GM19468 (cell line): ENCODE data around the gene HOXD10.

Experiments used
- ATAC-seq: cut with Tn5 transposase; IDR thresholded peaks from one replicate; pipeline ENCODE4 v1.9.1; 2021; ENCODE audit warnings: mild to moderate bottlenecking, moderate library complexity, moderate number of reproducible peaks; ENCODE audit not compliant: unreplicated experiment; ENCODE audit errors: extremely low read depth

The HOXD10 gene

DNA sequence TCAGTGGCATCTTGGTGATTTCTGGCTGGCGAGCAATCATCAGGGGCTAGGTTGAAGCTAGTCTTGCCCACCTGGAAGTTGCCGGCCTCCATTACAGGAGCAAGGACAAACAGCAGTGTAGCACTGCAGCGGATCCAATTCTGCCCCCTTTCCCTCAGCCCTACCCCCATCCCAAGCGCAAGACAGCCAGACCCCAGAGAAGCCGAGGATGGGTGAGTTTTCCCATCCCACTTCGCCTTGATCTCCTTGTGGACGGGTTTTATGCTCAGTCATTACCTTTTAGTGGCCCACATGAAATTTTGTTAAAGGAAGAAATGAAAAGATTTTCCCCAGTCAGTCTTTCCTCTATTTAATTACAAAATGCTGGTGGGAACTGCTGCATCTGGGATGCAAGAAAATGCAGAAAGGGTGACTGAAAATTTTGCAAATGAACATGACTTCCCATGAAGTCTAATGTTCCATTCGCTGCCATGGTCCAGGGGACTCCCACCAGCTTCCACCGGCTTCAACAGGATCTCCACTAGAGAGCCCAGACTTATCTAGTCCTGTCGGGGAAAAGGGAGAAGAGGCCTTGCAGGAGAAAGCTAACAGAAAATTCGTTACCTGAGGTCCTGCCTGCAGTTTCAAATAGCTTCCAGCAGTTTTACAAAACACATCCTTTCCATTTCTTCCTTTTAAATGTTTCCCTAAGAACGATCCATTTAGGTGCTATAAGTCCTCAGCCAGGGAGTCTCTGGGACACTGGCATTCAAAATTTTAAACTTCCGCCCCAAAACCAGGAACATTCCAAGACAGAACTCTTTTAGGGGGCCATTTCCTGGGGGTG is 4.0 kb downstream of the HOXD10 start:
- ATAC-seq: no peak

GRCh38 chr2:176121190-176122051 is 4.8 kb downstream of the HOXD10 start:
- ATAC-seq: no peak

DNA sequence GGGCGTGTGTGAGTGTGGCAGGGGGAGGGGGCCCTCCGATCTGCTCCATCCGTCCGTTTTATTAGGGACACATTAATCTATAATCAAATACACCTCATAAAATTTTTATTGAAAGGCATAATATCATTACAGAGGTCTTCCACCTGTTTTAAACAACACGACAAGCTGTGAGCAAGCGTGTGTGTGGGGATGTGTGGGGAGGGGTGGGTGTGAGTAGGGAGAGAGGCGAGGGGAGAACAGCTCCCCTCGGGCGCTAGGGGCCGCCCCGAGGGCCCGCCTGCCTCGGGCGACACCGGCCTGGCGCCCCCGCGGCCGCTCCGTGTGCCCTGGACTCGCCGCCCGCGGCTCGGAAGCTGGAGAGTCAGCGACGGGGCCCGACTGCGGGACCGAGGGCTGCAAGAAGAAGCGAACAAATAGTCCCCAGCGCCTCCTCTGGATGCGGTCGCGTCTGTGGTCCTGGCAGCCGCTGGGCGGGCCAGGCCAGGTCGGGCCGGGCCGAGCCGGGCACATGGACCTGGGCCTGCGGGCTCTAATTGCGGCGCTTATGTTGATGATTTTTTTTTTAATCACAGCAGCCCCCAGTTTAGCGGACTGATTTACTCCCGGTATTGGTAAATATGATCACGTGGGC is 5.6 kb downstream of the HOXD10 start:
- no peak for ATAC-seq

DNA sequence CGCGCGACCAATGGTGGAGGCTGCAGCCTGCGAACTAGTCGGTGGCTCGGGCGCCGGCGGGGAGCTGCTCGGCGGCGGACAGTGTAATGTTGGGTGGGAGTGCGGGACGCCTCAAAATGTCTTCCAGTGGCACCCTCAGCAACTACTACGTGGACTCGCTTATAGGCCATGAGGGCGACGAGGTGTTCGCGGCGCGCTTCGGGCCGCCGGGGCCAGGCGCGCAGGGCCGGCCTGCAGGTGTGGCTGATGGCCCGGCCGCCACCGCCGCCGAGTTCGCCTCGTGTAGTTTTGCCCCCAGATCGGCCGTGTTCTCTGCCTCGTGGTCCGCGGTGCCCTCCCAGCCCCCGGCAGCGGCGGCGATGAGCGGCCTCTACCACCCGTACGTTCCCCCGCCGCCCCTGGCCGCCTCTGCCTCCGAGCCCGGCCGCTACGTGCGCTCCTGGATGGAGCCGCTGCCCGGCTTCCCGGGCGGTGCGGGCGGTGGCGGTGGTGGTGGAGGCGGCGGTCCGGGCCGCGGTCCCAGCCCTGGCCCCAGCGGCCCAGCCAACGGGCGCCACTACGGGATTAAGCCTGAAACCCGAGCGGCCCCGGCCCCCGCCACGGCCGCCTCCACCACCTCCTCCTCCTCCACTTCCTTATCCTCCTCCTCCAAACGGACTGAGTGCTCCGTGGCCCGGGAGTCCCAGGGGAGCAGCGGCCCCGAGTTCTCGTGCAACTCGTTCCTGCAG is 6.3 kb downstream of the HOXD10 start, which contains the start of gene HOXD9:
HOXD9 (plus strand) TSS at position 37 of the 728 bp plus-strand sequence; CDS start at position 87, 50 bp downstream.
- ATAC-seq: no peak

DNA sequence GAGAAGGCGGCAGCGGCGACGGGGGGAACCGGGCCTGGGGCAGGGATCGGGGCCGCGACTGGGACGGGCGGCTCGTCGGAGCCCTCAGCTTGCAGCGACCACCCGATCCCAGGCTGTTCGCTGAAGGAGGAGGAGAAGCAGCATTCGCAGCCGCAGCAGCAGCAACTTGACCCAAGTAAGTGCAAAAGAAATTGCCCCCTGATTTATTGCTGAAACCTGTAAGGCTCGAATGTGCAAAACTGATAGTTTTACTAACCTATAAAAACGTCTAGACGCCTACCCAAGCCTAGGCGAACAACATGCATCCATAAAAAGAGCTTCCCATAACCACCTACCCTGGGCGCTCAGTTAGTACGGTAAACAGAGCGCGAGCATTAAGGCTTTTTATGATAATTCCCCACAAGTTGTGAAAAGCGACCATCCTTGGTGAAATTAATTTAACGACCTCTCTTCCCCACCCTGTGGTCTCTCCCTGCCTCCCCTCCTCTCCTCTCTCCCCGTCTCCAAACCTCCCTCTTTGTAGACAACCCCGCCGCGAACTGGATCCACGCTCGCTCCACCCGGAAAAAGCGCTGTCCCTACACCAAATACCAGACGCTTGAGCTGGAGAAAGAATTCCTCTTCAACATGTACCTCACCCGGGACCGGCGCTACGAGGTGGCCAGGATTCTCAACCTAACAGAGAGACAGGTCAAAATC is 7.0 kb downstream of the HOXD10 start:
- ATAC-seq: no peak

- no peak for ATAC-seq
These were observed 7.8 kb downstream of the HOXD10 start for GRCh38 chr2:176124110-176124946.

DNA sequence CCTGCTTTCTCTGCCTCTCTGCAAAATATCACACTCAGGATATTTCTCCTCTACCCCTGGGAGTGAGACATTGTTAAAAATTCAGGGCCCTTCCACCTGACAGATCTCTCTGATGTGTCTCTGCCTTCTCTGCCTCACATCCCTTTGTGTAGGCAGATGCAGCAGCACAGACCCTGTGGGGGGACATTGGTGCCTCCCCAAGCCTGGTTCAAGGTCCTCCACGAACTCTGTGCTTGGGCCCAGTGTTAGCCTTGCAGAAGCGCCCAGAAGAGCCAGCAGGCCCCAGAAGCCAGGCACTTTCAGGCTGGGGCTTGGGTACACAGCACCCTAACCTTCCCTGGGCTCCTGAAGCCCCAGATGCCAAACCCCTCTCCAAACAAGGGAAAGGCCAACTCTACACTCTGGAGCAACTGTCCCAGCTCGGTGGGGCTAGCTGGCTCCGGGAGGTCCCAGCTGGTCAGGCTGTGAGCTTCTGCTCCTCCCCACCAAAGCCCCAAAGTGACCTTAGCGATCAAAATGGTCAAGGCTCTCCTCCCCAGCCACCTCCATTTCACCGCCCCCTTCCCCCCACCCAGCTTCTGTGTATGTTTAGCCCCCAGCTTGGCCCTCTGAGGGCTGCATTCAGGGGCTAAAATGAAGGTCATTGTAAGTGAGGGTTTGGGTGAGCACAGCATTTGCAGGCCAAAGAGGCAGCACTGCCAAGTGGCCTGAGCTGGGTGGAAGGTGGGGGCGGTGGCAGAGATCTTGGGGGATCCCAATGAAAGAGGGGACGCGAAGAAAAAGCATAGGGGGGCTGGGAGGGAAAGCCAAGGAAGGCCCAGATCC is 8.6 kb downstream of the HOXD10 start:
- ATAC-seq: no peak

DNA sequence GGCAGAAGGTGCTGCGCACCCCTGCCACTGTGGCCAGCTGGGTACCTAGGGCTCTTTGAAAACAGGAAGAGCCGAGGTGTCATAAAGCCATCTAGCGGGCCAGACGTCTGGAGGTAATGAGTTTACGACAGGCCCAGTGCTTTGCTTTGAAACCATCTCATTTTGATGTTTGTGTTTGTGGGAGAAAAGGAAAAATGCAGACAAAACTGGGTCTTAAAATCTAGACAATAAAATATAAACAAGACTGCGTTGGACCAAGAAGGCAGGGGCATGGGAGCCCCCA is 9.1 kb downstream of the HOXD10 start:
- ATAC-seq: no peak

DNA sequence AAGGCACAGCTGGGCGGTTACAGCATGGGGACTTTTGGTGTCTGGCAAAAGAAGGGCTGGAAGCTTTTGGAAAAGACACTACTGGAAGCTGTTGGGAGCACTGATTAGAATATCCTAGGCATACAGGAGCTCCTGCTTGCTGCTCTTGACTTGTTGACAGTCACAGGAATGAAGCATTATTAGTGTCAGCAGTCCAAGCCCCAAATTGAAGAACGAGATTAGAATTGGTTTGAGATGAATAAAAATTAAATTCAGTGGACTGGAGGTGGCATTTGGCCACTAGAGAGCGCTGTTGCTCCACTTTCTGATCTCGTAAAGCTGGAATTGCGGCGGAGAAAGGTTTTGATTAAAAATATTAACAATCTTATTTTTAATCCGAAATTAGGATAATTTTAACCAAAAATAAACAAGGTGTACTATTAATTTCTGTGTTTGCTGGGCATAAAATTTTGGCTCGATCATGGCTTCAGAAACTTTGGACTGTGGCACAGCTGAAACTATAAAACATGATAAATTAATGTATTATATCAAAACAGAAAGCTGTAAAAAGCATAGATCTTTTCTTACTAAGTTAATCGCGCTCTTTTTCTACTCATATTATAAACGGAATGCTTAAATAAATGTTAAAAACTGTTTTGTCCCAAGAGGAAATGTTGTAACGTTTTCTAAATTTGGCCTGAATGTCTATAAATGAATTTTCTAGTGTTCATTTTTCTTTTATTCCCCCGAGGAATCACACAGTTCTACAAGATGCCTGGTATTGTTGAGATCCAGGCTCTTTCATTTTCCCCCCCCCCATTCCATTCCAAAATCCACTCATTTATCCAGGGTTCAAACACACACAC is 10.6 kb downstream of the HOXD10 start:
- ATAC-seq: no peak

DNA sequence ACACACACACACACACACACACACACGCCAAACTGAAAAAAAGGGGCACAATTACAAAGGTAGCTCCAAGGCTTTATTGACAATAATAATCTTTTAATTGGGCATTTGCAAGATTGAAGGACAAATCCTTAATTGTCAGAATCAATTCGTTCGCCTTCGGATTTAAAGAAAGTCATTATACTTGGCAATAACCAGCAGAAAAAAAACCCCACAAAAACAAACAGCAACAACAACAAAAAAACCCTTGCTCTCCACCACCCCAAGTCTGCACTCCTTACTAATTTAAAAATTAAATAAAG is 11.1 kb downstream of the HOXD10 start:
- no peak for ATAC-seq

DNA sequence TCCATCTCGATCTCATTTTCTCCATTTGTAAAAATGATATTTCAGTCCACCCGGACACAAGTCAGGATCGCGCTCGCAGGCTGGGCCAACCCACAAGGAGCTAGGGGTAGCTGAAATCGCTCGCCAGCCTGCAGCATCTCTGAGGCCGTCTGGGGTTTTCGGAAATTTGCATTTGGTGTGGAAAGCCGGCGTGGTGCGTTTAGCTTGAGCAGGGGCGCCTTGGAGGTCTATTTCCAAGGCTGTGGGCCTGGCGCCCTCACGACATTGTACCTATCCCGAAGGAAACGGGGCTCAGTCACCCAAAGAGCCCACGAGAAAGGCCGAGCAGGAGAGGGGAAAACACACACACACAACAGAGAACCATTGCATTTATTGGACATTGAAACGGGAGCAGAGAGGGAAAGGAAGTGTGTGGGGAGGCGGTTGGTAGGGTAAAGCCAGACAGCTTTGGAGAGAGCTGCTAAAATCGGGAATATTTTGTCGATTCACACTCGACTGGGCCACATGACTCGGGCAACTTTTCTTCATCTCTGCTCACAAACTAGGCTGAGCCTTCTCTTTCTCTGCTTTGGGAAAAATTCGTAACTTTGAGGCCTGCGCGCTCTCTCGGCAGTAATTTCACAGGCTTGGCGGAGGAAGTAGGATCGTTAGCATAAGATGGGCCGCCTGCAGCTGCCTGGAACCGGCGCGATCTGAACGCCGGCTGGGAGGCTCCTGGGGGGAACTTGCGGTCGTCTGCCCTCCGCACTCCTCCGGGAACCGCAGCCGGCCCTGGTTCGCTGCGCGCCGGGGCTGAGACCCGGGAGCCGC is 11.8 kb downstream of the HOXD10 start:
- no peak for ATAC-seq

DNA sequence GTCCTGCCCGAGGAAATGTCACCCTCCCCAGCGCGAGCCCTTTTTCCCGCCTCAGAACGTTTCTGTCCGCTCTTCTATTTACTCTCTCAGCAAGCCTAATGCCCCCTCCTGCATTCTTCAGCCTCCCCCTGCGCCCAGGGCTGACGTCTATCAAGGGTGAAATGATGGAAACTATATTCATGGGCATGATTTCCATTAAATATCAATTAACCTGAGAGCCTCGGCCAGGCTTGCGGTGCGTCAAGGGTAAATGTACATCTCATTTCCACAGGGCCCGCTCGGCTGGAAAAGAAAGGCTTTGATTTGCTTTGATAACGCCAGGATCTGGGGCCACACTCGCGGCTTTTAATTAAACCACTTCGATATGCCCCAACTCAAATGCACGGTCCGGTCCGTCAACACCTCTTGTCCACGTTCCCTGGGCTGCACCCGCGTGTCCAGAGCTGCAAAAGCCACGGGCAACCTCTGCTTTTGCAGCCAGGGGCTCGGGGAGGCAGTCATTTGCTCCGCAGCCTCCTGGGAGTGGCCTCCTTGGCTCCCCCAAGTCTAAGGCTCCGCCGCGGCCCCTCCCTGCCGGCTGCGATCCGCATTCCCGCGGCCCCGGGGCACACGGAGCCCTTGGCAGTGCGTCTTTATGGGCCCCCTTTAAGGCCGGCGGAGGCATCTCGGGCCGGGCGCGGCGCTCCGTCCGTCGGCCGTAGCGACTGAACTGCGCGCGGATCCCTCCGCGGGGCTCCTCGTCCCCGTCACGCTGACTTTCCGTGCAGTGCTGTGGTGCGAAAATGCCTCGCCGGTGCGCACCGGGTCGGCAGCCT is 12.6 kb downstream of the HOXD10 start, which contains the start of gene HOXD8:
HOXD8 (plus strand) TSS at position 724 of the 815 bp plus-strand sequence. CDS start 662 bp downstream, outside the sequence.
- ATAC-seq: no peak

DNA sequence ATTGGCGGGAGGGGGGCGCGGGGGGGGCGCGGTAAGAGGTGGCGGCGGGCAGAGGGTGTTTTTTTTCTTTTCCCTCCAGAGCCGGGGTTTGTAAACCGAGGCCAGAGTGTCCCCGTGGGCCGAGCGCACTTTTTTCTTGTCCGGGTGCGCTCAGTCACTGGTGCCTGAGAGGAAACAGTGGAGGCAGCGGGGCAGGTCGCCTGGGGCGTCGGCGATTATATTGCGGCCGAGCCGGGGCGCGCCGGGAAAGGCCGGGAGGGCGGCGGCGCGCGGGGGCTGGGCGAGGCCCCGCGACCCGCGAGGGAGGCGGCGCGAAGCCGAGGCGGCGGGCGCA is 13.2 kb downstream of the HOXD10 start:
- ATAC-seq: no peak

- ATAC-seq: no peak
These were observed 13.8 kb downstream of the HOXD10 start for GRCh38 chr2:176130147-176130956.
